NCI-H748 treated with DMSO at 0.1 percent for 48 hours (cell line): ENCODE results near the gene HTRA1.

Source experiments
- DNase-seq: peaks from one replicate; lab custom pipeline; 2025; lab: John Stamatoyannopoulos, UW

HTRA1 gene

GRCh38 chr10:122516734-122517133 is 55.4 kb downstream of the HTRA1 start:
- DNase-seq, result no peak

DNA sequence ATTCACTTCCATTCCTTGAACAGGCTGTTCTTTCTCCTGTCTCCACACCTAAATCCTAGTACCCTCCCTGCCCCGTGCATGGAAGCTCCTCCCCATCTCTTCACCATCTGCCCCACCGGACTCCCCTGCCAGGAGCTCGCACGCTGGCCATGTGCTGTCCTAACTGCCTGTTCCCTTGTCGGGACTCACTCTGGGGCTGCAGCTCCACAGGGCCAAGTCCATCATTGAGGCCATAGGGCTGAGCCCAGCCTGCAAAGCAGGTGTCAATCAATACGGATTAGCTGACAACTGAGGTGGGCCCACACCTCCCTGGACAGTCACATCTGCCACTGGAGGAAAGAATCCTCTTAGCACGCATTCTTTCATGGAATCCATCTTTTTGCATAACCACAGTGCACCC is 57.8 kb downstream of the HTRA1 start:
- DNase-seq, result no peak

DNA sequence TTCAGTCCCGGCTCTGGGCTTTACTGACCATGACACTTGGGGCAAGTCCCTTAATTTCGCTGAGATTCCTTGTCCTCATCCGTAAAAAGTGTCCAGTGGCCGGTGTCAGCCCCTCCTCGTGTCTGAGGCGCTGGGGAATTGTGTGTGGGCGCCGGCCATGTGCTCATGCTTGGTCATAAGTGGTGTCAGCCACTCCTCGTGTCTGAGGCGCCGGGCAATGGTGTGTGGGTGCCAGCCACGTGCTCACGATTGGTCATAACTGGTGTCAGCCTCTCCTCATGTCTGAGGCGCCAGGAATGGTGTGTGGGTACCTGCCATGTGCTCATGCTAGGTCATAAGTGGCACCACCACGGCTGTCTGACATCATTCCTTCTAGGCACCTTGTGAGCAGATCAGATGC is 58.5 kb downstream of the HTRA1 start:
- no peak for DNase-seq

DNA sequence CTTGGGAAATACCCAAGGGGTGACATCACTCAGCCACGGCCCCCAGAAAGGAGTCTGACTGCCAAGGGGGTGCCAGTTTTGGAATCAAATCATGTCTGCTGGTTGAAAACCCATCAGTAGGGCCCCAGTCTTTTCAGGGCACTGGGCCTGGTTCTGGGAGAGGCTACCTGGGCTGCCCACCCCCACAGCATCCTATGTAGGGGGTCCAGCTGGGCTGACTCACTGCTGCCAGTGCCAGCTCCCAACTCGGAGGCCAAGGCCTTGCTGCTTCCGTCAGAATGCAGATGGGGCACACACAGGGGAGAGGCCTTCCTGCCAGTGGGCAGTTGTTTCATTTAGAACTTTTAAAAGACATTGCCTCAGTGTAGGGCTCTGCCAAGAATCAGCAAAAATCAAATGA is 59.7 kb downstream of the HTRA1 start:
- no peak for DNase-seq

GRCh38 chr10:122524811-122525210 is 63.5 kb downstream of the HTRA1 start:
- no peak for DNase-seq

DNA sequence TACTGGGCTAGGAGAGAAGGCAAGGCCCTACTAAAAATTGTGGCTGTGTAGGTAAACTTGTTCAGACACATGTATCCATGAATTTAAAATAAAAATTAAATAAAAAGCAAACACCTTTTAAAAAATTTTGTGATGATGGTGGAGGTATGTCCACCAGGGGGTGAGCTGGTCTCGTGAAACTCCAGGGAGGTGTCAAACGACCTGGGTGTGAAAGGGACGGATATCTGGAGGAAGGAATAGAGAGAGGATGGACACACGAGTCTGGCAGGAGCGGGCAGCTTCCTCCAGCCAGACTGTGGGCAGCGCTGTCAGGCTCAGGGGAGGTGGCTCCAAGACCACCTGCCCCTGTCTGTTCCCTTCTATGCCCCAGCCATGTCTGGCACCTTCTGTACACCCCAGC is 64.4 kb downstream of the HTRA1 start:
- no peak for DNase-seq

DNA sequence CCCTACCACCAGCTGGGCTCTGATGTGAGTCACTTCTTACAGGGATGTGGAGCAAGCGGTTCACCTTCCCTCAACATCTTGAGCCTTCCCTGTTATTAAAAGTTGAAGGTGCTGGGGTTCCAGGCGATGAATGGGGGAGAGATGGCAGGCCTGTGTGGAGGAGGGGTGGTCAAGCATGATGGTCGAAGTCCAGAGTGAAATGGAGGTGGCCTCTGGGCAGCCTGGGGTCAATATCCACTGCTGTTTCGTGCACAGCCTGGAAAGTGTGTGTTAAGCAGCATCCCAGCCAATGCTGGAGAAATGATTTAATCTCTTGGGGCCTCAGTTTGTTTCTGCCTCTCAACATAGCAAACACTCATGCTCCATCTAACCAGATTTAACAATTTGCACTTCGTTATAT is 65.5 kb downstream of the HTRA1 start:
- no peak for DNase-seq

DNA sequence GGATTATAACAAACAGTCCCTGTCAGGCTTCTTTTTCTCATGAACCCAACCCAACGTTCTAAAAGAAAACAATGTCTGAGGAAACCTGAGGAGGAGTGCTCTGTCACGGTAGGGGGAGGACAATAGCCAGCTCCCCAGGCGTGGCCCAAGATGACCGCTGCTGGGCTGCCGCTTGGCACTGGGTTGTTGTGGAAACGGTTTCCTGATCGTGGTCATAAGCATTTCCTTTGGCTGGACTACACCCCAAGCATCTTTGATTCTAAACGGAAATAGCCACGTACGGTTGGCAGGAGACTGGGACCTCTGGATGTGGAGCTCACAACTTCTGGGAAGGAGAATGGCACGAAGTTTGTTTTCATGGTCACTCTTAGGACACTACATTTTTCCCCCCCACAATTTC is 68.8 kb downstream of the HTRA1 start:
- DNase-seq, result no peak

- DNase-seq, result no peak
Measured at GRCh38 chr10:122531261-122531660, 69.9 kb downstream of the HTRA1 start.

GRCh38 chr10:122531939-122532338 is 70.6 kb downstream of the HTRA1 start:
- DNase-seq, result no peak

DNA sequence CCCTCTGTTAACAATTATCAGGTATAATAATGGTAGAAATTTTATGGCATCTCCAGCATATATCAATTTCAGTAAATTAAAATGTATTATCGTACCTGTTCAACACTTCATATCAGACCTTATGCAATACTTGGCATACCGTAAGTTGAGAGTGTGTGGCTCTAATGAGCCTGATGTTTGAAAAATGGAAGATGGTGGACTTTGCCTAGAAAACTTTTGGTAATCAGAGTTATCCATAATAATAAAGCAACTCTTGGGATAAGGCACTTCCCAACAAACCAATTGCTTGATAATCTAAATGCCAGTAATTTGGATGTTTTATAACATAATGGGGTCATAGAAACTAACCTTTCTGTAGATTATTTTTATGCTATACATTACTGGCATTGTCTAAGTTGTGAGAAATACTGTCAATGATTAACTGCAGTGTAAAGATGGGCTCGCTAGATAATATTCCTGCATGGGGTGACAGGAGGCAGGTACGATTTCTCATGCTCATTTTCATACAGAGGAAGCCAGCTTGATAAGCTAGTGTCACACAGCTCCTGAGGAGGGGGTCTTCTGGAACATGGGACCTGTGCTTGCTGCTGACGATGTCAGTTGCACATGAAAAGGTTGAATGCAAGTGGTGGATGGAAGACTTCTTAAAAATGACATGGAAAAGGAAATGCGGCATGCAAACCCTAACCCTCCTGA is 71.4 kb downstream of the HTRA1 start:
- no peak for DNase-seq

GRCh38 chr10:122537545-122537944 is 76.2 kb downstream of the HTRA1 start:
- no peak for DNase-seq

DNA sequence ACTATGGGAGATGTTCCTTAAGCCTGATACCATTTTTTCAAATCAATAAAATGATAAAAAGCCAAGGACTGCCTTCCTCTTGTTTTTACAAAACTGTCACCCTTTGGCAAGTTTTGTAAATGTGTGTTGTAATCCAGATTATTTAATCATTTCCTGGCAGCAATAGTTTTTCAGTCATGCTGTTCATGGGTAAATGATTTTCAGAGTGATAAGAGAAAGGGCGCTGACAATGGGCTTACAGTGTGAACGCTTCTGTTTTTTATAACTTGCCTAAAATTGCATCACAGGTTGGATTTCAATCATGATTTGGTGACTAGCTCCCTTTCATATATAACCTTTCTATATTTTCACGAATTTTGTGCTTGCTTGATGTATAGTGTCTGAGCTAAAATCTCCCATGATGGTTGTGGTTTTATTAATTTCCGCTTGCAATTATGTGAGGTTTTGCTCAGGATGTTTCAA is 80.2 kb downstream of the HTRA1 start:
- DNase-seq, result no peak

- no peak for DNase-seq
Measured at GRCh38 chr10:122543676-122544445, 82.5 kb downstream of the HTRA1 start.

DNA sequence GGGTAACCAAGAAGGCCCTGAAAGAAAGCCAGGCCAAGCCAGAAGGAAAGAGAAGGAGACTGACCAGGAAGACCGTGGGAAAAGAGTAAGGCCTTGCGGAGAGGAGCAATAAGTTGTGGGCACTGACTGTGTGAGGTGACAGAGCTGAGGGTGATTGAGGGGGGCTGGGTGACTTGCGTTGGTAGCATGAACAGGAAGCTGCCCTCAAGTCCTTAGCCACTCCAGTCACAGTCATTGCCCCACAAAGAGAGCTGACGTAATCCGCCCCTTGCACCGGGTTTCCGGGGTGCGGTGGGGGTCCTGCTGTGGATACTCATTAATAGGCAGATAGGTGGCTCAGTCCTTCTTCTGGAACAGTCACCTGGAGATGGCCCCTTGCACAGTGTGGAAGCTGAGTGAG is 83.1 kb downstream of the HTRA1 start:
- DNase-seq, result no peak

DNA sequence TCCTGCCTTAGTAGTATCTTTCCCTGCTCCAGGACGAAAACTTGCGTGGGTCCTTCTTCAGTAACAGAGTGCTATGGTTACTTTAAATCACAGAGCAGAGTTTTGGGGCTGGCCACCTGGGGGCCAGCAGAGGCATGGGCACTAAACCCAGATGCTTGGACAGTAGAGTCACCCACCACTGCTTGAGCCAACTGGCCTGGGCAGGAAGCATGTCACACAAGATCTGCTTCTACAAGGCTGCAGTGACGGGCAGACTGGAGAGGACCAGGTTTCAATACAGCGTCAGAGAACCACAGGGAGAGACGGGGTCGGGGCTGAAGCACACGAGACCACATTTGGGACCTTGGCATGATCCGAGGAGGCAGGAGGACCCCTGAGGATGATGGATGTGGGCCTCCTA is 84.9 kb downstream of the HTRA1 start:
- no peak for DNase-seq

- no peak for DNase-seq
Measured at GRCh38 chr10:122548407-122549085, 87.2 kb downstream of the HTRA1 start.

- DNase-seq, result no peak
Measured at GRCh38 chr10:122549636-122550035, 88.3 kb downstream of the HTRA1 start.

GRCh38 chr10:122550427-122550826 is 89.1 kb downstream of the HTRA1 start:
- DNase-seq, result no peak

DNA sequence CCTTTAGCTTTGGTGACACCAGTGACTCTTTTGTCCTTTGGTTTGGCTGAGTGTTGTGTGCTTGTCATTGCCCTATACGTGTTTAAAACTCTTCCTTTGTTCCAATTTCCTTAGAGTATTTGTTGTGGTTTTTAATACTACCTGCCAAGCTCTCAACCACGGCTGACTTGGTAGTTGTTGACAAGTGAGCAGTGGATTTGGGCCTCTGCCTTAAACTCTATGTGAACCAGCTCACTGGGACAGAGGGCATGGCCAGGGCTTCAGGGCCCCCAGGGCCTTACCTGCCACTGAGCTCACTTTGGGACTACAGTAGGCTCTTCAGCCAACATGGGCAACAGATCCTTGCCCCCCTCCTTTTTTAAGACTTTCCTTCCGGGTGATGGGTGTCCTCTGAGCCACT is 89.6 kb downstream of the HTRA1 start:
- DNase-seq, result no peak

- no peak for DNase-seq
Measured at GRCh38 chr10:122551450-122551849, 90.1 kb downstream of the HTRA1 start.

DNA sequence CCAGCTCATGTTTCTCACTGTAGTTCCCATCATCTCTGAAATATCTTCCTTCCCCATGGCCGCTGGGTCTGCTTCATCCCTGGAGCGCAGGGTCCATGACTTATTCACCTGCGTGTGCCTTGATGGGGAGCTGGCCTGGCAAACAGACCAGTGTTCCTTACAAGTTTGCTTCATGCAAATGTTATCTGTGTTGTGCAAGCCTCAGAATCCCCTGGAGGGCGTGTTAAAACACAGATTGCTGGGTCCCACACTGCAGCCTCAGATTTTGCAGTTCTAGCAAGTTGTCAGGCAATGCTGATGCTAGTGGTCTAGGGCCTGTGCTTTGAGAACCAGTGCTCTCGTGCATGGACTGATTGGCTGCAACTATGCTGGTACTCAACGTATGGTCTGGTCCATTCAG is 92.0 kb downstream of the HTRA1 start:
- DNase-seq, result no peak
